GM19468 (cell line): ENCODE data around the gene SLC17A7.
"Not testable (repeated sequence)": the region's sequence is repeated elsewhere in the genome, so short reads cannot be mapped to it uniquely, and the experiment has no call there.

Experiments used
- ATAC-seq: cut with Tn5 transposase; IDR thresholded peaks from one replicate; pipeline ENCODE4 v1.9.1; 2021; ENCODE audit warnings: mild to moderate bottlenecking, moderate library complexity, moderate number of reproducible peaks; ENCODE audit not compliant: unreplicated experiment; ENCODE audit errors: extremely low read depth

Gene SLC17A7

DNA sequence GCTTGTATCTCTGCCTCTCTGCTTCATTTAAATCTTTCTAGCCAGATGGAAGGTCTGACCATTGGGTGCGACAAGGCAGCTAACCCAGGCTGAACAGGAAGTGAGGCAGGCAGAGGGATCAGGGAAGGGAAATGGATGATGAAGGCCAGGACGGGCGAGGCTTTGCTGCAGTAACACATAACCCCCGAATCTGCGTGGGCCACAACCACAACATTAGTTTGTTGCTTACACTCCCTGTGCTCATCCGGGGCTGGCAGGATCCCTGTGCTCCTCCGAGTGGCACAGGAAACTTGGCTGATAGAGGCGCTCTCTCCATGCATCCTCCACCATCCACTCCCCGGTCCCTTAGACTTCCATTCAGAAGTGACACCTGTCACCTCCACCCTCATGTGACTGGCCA, 31.6 kb upstream of the SLC17A7 start:
- no peak for ATAC-seq

DNA sequence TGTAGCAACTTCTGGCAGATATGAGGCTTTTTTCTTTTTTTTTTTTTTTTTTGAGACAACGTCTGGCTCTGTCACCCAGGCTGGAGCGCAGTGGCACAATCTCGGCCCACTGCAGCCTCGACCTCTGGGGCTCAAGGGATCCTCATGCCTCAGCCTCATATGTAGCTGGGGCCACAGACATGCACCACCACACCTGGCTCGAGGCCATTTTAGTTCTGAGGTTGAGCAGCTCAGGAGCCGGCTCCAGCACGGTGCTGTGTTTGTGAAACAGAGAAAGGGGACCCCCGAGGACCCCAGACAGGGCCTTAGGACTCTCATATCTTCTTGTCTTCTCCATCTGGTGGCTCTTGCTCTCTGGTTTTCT, 29.3 kb upstream of the SLC17A7 start:
- ATAC-seq, result no peak

DNA sequence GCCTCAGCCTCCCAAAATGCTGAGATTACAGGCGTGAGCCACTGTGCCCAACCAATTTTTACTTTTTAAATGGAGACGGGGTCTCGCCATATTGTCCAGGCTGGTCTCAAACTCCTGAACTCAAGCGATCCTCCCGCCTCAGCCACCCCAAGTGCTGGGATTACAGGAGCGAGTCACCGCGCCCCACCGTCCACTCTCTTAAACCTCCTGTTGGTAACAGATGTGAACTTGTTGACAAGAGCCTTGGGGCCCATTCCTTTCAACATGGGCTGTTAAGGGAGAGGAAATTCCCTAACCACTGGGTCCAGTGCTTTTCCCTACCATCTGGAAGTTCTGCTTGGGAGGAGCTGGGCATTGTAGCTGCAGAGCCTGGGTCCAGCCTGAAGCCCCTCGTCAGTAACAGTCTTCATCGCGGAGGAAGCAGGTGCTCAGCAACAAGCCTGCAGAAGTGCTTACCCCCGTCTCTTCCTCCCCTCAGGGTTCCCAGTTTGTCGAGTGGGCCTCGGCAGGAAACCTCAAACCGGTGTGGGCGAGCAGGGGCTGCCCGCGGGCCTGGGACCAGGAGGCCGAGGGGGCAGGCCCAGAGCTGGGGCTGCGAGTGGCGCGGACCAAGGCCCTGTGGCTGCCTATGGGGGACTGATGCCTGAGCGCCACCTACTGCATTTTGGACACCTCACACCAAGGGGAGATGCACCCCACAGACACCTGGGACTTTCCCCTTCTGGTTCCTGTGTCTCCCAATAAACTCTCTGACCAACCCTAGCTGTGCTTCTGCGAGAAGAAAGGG, 28.7 kb upstream of the SLC17A7 start:
- peak; percentile 53 for ATAC-seq

DNA sequence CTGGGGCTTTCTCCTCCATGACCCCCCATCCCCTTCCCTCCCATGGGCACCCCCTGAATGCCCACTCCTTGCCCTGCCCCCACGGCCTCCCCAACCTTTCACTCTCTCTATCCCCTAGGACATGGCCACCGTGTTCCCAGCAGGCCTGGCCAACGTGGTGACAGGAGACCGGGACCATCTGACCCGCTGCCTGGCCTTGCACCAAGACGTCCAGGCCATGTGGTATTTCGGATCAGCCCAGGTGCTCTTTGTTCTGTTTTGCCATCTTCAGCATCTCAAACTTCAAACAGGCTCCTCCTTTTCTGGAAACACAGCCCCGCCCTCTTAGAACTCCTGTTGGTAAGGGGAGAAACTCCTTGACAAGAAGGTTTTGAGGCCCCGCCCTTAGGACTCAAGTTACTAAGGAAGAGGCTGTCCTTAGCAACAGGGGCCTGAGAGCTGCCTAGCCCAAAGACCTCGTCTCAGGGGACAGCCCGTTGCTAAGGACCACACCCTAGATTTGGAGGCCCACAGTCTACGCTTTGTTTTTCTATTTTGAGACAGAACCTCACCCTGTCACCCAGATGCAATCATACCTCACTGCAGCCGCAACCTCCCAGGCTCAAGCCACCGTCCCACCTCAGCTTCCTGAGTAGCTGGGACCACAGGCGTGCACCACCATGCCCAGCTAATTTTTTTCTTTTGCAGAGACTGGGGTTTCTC, 27.6 kb upstream of the SLC17A7 start:
- no peak for ATAC-seq

DNA sequence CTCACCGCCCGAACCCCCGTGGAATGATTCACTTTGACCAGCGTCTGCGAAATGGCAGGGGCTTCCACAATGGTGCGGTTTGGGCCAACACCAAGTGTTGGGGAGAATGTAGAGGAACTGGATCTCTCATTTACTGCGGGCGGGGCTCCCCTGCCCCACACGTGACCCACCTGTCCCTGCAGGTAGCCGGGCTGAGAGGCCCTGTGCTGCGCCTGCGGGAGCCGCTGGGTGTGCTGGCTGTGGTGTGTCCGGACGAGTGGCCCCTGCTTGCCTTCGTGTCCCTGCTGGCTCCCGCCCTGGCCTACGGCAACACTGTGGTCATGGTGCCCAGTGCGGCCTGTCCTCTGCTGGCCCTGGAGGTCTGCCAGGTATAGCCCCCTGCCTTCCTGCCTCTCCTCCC, 26.9 kb upstream of the SLC17A7 start:
- ATAC-seq, result no peak

DNA sequence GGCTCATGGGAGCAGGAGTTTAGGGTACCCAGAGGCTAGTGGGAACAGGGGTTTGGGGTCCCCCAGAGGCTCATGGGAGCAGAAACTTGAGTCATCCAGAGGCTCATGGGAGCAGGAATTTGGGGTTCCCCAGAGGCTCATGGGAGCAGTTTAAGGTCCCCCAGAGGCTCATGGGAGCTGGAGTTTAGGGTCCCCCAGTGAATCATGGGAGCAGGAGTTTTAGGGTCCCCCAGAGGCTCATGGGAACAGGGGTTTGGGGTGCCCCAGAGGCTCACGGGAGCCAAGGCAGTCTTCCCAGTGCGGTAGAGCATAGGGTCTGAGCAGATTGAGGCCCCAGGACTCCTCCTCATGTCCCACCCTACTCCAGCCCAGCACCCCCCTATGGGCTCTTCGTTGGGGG, 24.0 kb upstream of the SLC17A7 start:
- ATAC-seq, result no peak

DNA sequence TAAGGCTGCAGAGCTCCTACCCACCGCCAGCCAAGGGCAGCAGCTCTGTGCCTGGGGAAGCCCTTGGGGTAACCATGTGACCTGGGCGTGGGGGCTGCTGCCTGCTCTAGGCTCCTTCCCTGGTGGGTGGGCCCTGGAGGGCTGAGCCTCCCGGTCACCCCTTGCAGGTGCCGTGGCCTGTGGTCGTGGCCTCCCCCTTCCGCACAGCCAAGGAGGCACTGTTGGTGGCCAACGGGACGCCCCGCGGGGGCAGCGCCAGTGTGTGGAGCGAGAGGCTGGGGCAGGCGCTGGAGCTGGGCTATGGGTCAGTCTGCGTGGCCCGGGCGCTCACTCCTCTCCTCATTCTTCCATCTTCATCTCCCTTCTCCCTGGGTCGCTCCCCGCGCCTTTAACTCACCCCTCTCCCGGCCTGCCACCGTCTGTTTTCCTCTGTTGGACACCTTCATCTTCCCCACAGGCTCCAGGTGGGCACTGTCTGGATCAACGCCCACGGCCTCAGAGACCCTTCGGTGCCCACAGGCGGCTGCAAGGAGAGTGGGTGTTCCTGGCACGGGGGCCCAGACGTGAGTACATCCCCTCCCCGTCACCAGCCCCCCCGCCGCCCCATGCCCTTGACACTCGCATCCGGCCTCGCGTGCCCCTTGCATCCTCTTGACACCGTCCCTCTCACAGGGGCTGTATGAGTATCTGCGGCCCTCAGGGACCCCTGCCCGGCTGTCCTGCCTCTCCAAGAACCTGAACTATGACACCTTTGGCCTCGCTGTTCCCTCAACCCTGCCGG, 22.8 kb upstream of the SLC17A7 start:
- ATAC-seq, result no peak

DNA sequence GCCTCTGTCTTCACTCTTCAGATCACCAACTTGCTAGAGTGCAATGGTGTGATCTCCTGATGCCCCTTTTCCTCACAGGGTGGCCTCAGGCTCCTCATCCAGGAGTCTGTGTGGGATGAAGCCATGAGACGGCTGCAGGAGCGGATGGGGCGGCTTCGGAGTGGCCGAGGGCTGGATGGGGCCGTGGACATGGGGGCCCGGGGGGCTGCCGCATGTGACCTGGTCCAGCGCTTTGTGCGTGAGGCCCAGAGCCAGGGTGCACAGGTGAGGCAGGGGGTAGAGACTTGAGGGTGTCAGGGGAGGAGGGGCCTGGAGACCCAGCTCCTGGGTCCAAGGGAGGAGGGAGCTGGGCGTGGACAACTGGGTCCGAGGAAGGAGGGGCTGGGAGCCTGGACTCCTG, 21.2 kb upstream of the SLC17A7 start:
- no peak for ATAC-seq

DNA sequence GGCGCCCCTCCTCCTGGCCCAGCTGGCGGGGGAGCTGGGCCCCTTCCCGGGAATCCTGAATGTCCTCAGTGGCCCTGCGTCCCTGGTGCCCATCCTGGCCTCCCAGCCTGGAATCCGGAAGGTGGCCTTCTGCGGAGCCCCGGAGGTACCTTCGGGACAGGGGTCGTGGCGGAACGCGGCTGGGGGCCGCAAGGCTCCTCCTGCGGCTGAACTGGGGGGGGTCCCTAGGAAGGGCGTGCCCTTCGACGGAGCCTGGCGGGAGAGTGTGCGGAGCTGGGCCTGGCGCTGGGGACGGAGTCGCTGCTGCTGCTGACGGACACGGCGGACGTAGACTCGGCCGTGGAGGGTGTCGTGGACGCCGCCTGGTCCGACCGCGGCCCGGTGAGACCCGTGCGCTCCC, 20.3 kb upstream of the SLC17A7 start:
- ATAC-seq, result no peak

DNA sequence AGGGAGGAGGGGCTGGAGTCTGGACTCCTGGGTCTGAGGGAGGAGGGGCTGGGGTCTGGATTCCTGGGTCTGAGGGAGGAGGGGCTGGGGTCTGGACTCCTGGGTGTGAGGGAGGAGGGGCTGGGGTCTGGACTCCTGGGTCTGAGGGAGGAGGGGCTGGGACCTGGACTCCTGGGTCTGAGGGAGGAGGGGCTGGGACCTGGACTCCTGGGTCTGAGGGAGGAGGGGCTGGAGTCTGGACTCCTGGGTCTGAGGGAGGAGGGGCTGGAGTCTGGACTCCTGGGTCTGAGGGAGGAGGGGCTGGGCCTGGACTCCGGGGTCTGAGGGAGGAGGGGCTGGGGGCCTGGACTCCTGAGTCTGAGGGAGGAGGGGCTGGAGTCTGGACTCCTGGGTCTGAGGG, 19.8 kb upstream of the SLC17A7 start:
- not testable (repeated sequence) for ATAC-seq

DNA sequence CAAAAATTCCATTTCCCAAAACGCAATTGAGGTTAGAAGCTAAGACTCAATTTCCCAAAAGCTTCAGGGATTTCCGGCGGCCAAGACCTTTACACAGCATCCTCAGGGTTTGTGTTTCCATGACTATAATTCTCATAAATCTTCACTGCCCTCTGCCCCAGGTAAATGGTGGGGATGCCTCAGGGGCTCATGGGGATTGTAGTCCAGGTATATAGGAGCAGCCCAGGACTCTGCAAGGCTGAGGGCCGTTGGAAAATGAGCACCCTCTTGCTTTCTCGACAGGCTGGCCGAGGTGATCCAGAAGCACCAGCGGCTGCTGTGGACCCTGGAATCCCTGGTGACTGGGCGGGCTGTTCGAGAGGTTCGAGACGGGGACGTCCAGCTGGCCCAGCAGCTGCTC, 18.1 kb upstream of the SLC17A7 start:
- no peak for ATAC-seq

DNA sequence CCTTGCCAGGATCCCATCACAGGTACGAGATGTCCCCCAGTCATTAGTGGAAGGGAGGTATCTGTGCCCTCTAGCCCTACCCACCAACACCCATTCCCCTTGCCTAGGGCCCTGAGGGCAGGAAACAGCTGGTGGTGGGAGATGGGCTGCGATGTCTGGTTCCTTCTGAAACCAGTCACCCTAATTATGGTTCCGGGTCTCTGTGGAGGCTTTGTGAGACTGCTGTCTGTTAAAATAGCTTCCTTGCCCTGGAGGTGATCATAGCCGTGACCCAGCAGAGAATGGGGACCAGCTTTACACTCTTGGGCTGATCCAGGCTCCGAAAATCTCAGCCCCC, 17.2 kb upstream of the SLC17A7 start:
- no peak for ATAC-seq

DNA sequence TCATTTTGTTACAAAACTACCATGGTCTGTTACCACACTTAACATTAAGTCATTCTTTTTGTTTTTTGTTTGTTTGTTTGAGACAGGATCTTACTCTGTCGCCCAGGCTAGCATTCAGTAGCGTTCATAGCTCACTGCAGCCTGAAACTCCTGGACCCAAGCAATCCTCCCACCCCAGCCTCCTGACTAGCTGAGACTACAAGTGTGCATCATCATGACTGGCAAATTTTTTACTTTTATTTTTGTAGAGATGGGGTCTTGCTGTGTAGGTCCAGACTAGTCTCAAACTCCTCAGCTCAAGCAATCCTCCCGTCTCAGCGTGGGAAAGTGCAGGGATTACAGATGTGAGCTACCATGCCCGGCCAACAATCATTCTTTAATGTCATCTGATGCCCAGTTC, 15.0 kb upstream of the SLC17A7 start:
- no peak for ATAC-seq

DNA sequence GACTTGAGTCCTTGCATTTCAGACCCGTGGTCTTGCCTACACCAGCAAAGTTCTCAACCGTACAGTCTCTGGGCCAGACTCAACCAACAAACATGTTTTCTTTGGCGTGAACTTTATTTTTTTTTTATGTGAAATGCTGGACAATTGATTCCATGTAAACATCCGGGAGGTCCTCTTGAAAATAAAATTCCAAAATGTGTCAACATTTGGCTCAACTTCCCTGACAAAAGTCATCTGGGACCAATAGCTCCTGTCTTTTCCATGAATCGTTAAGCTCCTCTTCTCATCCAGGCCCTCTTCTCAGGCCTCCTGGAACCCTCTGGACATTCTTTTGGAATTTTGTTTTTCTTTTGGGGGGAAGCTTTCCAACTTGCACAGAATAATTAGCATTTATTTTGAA, 14.4 kb upstream of the SLC17A7 start:
- no peak for ATAC-seq

DNA sequence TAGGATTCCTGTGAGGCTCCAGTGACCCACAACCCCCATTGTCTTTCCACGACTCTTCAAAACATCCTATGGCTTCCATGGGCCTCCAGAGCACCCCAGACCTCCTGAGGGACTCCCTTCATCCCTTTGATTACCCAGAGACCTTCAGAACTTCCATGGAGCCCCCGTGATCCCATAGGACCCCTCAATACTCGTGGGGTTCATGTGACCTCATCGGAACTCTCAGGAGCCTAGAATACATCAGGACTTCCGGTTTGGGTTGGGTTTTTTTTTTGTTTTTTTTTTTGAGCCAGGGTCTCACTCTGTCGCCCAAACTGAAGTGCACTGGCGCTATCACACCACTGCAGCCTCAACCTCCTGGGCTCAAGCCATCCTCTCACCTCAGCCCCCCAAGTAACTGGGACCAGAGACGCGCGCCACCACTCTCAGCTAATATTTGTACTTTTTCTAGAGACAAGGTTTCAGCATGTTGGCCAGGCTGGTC, 12.5 kb upstream of the SLC17A7 start:
- ATAC-seq, result no peak

DNA sequence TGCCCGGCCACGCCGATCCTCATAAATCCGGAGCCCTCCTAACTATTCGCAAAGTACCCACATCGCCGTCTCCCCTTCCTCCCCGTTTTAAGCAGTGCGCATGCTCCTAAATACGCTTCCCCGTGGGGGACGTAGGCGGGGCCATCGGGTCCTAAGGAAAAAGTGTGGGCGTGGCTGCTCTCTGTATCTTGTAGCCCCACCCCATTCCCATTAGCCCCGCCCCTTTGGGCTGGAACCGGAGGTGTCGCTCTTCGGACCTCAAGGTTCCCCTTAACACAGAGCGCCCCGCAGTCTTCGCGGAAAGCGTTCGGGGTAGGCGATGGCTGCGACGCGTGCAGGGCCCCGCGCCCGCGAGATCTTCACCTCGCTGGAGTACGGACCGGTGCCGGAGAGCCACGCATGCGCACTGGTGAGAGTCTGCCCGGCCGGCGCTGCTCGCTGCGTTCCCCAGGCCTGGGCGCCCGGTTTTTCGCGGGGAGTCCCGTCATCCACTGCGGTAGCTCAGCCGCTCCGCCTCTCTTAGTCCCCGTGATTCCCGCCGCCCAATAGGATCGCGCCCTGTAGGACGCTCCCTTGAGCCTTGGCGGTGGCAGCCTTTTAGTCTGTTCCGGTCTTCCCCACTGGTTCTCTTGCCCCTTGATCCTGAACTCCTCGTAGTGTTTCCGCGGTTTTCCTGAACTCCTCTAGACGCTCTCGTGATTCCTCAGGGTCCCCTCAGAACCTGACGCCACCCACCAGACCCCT, 11.9 kb upstream of the SLC17A7 start, which contains the start of gene ALDH16A1:
Gene ALDH16A1 (plus strand): TSS at position 213 of the 744 bp plus-strand sequence. CDS start 107 bp downstream, at position 320.
- peak; percentile 67 for ATAC-seq

DNA sequence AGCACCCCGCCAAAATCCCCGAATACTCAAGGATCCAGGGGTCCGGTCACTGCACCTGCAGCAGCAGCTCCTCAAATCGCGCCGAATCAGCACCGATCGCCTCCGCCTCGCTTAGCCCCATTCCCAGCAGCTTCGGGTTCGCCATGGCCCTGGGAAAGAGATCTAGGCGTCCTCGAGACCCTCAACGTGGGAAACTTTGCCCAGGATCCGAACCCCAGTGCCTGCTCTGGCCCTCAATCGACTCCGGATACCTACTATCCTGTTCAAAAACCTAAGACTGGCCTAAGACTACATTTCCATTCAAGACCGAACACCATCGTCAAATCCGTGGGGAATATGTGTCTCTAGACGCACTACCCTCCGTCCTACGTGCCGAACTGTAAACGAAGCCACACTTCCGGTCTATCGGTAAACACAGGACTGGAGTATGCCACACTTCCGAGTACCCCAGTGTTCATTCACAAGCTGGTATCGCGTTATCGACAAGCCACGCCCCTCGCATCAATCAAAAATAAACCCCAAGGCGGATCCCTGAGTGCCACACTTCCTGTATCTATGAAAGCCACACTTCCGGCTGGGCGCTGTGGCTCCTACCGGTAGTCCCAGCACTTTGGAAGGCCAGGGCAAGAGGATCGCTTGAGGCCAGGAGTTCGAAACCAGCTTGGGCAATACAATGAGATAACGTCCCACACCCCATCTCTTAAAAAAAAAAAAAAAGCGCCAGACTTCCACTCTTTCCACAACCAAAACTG, 10.3 kb upstream of the SLC17A7 start, which contains the start of gene PIH1D1:
Gene PIH1D1 (minus strand): TSS at position 385 of the 752 bp plus-strand sequence. CDS start 240 bp downstream, at position 145.
- peak; percentile 51 for ATAC-seq

DNA sequence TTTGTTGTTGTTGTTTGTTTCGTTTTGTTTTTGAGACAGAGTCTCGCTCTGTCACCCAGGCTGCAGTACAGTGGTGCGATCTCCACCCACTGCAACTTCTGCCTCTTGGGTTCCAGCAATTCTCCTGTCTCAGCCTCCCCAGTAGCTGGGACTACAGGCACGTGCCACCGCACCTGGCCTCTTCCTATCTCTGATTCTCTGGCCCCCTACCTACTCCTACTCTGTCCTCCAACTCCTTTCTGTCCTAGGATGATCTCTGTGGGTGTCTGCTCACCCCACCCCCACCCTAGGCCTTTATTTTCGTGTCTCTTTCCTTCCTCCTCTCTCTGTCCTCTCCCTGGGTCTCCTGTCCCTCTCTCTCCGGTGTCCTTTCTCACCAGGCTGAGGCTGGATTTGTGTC, 9.1 kb upstream of the SLC17A7 start:
- ATAC-seq, result no peak

DNA sequence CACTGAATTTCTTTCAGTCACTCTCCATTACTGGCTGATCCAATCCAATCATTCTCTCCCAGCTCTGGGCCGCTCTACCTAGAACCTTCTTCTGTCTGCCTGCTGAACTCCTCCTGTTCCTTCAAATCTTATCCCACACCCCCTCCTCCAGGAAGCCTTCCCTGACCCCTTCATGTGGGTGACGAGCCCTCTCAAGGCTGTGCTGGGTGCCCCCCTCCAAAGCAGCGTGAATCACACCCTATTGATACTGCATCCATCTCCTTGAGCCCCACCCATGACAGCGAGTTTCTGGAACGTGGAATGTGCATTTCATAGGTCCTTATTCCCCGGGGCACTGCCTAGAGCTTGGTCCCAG, 7.1 kb upstream of the SLC17A7 start:
- ATAC-seq, result no peak
